Fibroblast of skin of back (primary cell): ENCODE measurements around the gene MYOT. TPM values are rescaled to one million over a fixed set of nuclear protein-coding genes. Genes with fewer than 3 reads are reported as not detected.
A peak's percentile ranks its signal among the peaks of the same experiment; 100 is the strongest.
"Not testable (repeated sequence)": the region's sequence is repeated elsewhere in the genome, so short reads cannot be mapped to it uniquely, and the experiment has no call there.

Source experiments
- DNase-seq: peaks from one replicate; pipeline ENCODE4 v3.0.0-alpha.2; 2013
- polyA plus RNA-seq, 2 experiments: library from polyadenylated mRNA; unstranded; fragments of 120-200 nt; gene quantifications; one replicate each; pipeline ENCODE4 v1.2.1, GENCODE V29; 2013; ENCODE audit not compliant: insufficient read length in 2 of 2

MYOT gene
- polyA plus RNA-seq (2013, experiment 1 of 2; ENCODE audit: insufficient read length) = 0.48 TPM
- polyA plus RNA-seq (2013, experiment 2 of 2; ENCODE audit: insufficient read length) = 0.66 TPM

- no peak for DNase-seq
Observed at GRCh38 chr5:137867664-137868063, at the start of gene MYOT. TSS of gene MYOT (plus strand) at chr5:137867860. CDS start at chr5:137870652, 2,792 bp downstream.

GRCh38 chr5:137819766-137820165 lies 47.9 kb upstream of the MYOT start:
- DNase-seq = no peak

- DNase-seq = peak; percentile 33
Observed at GRCh38 chr5:137822158-137822764, 45.4 kb upstream of the MYOT start.

- DNase-seq = no peak
Observed at GRCh38 chr5:137822984-137823383, 44.7 kb upstream of the MYOT start.

- no peak for DNase-seq
Observed at GRCh38 chr5:137825165-137825564, 42.5 kb upstream of the MYOT start.

GRCh38 chr5:137826067-137826466 lies 41.6 kb upstream of the MYOT start:
- no peak for DNase-seq

- DNase-seq = no peak
Observed at GRCh38 chr5:137828180-137828579, 39.5 kb upstream of the MYOT start.

- no peak for DNase-seq
Observed at GRCh38 chr5:137828664-137829063, 39.0 kb upstream of the MYOT start.

GRCh38 chr5:137831105-137831504 lies 36.6 kb upstream of the MYOT start:
- no peak for DNase-seq

- DNase-seq = no peak
Observed at GRCh38 chr5:137831526-137831925, 36.1 kb upstream of the MYOT start.

- DNase-seq = no peak
Observed at GRCh38 chr5:137832416-137832815, 35.2 kb upstream of the MYOT start.

- peak; percentile 75 for DNase-seq
Observed at GRCh38 chr5:137833463-137833862, 34.2 kb upstream of the MYOT start.

GRCh38 chr5:137834498-137835049 lies 33.1 kb upstream of the MYOT start:
- peak; percentile 25 for DNase-seq

- no peak for DNase-seq
Observed at GRCh38 chr5:137836298-137836697, 31.4 kb upstream of the MYOT start.

- DNase-seq = peak; percentile 30
Observed at GRCh38 chr5:137836997-137837396, 30.7 kb upstream of the MYOT start.

- DNase-seq = peak; percentile 54
Observed at GRCh38 chr5:137837491-137838394, 29.9 kb upstream of the MYOT start.

GRCh38 chr5:137838976-137839375 lies 28.7 kb upstream of the MYOT start:
- no peak for DNase-seq

- no peak for DNase-seq
Observed at GRCh38 chr5:137842296-137842695, 25.4 kb upstream of the MYOT start.

GRCh38 chr5:137843676-137844299 lies 23.9 kb upstream of the MYOT start:
- no peak for DNase-seq

- no peak for DNase-seq
Observed at GRCh38 chr5:137845472-137845871, 22.2 kb upstream of the MYOT start.

GRCh38 chr5:137847687-137848086 lies 20.0 kb upstream of the MYOT start:
- DNase-seq = no peak

- DNase-seq = not testable (repeated sequence)
Observed at GRCh38 chr5:137853165-137853564, 14.5 kb upstream of the MYOT start.

GRCh38 chr5:137856201-137856600 lies 11.5 kb upstream of the MYOT start:
- DNase-seq = no peak
